ENCODE data around the gene C1QTNF1.
"Not testable (repeated sequence)": the region's sequence is repeated elsewhere in the genome, so short reads cannot be mapped to it uniquely, and the experiment has no call there.

The C1QTNF1 gene

DNA sequence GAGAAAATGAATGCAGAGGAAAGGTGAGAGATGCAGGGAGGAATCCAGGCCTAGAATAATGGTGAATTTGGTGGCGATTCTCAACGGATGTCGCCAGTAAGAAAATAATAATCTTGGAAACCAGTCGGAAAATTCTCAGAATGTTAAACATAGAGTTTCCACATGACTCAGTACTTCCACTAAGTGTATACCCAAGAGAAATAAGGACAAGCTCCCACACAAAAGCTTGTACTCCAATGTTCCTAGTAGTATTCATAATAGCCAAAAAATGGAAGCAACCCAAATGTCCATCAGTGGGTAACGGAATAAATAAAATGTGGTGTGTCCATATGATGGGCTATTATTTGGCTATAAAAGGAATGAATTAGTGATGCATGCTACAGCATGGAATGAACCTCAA lies 31.2 kb downstream of the C1QTNF1 start:
- DNase-seq (ENCODE audit: low spot score), result no peak

DNA sequence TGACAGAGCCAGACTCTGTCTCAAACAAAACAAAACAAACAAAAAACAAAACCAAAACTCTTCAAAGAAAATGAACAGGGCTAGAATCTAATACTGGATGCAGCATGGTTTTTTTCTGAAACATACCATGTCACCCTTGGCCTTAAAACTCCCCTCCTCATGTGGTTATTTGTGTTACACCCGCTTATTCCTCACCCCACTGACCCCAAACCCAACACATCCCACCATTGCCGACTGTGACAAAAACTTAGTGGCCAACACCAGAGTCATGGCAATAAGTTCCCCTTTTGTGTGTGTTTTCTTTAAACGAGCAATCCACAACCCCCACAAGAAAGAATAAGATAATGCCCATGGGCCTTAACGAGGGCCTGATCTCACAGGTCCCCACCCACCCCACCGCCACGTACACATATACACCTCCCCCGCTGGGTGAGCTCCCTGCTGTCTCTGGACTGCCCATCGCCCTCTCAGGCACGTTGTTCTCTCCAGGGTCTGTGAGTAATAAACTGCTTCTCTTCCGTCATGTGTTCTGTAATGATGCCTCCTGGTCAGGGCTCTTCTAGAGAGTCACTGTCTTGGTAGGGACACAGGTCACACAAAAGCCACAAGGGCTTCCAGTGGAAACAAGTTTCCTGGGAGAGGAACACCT lies 33.9 kb downstream of the C1QTNF1 start:
- DNase-seq (ENCODE audit: low spot score), result no peak

DNA sequence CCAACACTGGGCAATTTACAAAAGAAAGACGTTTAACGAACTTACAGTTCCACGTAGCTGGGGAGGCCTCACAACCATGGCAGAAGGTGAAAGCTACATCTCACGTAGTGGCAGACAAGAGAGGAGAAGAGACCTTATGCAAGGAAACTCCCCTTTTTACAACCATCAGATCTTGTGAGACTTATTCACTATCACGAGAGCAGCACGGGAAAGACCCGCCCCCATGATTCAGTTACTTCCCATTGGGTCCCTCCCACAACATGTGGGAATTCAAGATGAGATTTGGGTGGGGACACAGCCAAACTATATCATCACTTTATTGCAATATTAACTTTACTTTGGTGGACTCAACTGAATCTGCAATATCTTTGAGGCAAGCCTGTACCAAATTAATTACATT lies 38.7 kb downstream of the C1QTNF1 start:
- no peak for DNase-seq (ENCODE audit: low spot score)

DNA sequence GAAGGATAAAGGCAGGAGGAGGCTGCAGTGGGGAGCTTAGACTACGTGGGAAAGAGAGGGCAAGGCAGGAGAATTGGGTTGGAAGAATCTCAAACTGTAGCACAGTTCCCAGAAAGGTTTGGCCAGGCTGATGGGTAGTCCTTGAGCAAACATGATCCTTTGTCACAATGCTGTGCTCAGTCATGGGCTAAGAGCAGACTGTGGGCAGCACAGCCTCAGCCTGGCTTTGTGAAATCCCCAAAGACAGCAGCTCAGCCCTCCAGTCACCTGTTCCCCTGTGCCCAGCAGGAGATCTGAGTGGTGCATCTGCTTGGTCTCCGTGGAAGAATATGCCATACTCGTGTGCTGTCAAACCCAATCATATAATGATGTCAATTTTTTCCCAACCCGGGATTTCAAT lies 40.1 kb downstream of the C1QTNF1 start:
- no peak for DNase-seq (ENCODE audit: low spot score)

DNA sequence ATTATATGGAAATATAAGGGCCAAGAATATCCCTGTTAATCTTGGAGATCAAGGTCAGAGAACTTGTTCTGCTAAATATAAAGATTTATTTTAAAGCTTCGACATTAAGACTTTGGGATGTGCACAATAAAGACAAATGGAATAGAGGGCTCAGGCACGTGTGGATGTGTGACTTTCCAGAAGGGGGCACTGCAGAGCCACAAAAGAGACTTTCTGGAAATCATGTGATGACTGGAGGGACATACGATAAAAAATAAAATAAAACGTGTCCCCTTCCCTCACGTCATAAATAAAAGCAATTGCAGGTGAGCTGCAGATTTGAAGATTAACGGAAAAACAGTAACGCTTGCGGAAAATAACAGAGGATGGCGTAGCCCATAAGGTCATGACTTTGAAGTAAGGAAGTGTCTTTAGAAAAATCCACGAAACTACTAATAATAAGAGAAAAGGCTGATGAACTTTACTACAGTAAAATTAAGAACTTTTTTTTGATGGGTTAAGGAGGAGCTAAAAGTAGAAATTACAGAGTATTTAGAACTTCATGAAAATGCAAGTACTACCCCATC lies 41.2 kb downstream of the C1QTNF1 start:
- DNase-seq (ENCODE audit: low spot score), result peak; percentile 26

DNA sequence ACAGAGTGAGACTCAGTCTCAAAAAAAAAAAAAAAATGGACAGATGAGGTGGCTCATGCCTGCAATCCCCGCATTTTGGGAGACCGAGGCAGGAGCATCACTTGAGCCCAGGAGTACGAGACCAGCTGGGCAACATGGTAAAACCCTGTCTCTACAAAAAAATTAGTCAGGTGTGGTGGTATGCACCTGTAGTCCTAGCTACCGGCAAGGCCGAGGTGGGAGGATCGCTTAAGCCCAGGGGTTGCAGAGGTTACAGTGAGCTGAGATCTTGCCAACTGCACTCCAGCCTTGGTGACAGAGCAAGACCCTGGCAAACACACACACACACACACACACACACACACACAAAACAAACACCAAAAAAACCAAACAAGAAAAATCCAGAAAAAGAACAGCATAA lies 43.0 kb downstream of the C1QTNF1 start:
- no peak for DNase-seq (ENCODE audit: low spot score)

DNA sequence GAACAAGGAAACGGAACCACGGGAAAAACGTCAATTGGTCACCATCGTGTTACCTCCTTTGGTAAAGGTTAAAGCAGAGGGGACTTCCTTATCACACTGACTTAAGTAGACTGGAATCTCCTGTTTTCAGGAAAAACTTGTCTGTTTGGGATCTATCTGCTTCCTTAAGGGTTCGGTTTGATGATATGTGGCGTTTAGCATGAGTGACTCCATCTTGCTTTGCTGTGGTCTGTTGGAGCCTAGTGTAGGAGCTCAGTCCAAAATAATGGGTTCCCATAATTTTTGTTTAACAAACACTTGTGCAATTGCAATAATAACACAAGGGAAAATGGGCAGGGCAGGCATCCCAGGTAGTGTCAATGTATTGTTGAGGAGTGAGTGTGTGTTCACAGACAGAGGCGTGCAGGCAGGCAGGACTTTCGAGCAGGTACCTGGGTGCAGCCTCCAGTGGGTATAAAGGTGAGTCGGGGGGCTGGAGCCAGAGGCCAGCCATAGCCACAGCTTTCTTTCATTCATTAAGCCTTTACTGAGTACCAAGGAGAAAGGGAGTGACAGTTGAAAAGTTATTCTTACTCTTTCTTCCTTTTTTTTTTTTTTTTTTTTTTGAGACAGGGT lies 46.4 kb downstream of the C1QTNF1 start:
- no peak for DNase-seq (ENCODE audit: low spot score)

DNA sequence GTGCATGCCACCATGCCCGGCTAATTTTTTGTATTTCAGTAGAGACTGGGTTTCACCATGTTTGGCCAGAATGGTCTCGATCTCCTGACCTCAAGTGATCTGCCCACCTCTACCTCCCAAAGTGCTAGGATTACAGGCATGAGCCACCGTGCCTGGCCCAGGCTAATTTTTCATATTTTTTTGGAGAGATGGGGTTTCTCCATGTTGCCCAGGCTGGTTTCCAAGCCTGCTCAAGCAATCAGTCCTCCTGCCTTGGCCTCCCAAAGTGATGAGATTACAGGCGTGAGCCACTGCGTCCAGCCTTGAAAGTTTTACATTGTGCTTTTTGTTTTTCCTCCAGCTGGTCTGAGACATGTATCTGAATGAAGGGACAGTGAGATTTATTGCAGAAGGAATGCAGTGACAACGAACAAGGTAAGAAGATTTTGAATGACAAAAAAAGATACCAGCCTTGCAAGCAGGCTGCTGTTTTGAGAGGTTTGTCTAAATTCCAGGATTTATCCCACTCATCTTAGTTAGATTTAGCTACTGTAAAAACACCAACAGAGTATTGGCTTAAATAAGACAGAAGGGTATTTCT lies 47.3 kb downstream of the C1QTNF1 start:
- no peak for DNase-seq (ENCODE audit: low spot score)

DNA sequence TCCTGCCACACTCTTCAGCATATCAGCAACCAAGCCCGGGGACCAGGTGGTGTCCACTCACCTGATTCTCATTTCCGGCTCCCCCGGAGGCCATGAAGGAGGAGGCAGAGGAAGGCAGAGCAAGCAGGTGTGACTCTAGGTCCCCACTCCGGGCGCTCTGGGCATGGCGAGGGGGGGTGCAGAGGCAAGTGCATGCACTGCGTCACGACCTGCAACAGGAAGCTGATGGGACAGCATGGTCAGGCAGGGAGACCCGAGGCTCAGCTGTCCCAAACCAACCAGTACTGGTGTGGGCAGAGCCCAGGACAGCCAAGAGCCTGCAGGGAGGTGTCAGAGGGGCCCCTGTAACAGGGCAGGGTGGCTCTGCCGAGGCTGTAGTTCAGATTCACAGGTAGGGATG lies 48.6 kb downstream of the C1QTNF1 start:
- DNase-seq (ENCODE audit: low spot score), result no peak

DNA sequence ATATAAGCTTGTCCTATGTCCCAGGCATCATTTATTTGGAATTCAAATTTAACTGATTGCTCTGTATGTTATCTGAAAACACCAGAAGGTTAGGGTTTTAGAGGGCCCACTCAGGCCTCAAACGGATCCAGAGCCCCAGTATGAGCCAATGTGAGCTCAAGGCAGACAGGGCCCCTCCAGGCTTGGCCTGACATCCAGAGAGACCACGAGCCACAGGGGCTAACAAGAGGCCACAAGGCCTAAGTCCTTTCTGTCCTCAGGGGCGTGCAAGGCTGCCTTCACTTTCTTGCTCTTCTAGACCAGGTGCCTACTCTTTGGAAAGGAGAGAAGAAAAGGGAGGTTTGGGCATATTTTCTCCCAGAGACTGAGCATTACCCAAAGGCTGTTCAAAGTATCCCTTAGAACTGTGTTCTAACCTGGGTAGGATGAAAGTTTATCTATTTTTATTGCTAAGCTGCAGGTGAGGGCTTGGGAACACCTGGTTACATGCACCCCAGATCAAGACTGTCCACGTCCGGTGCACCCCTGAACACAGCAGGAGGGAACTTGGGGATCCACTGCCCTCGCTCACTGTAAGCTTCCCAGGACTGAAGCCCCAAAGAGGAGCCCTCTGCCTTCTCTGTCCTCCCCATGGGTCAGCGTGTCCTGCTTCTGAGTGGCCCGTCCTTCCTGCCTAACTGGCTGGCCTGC lies 49.2 kb downstream of the C1QTNF1 start:
- DNase-seq (ENCODE audit: low spot score), result no peak

DNA sequence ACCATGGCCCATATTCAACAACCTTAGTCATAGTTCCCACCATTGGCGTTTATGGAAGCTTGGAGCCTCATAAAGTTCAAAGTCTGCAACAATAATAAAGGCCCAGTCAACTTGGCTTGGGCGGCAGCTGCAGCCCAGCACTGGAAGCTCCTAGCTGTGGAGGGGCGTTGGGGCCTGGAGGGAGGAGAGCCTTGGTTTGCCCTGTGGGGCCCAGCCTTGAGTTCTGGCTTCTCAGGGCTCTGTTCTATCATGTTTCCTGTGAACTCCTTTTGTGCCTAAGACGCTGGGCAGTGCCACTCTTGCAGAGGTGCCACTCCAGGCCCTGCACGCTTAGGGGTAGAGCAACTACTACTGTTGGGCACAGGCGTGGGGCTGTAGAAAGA lies 49.7 kb downstream of the C1QTNF1 start:
- no peak for DNase-seq (ENCODE audit: low spot score)

DNA sequence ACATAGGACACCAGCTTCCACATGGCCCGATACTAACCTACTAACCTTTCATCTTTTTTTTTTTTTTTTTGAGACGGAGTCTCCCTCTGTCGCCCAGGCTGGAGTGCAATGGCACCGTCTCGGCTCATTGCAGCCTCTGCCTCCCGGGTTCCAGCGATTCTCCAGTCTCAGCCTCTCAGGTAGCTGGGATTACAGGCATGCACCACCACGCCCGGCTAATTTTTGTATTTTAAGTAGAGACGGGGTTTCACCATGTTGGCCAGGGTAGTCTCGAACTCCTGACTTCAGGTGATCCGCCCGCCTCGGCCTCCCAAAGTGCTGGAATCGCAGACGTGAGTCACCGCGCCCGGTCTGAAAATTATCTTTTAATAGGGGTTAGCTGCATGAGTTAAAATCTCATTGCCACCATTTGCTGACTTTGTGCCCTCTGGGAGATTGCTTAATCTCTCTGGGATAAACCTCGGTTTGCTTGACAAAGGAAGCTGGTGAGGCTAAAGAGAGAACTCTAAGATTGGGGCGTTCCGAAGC lies 50.2 kb downstream of the C1QTNF1 start:
- not testable (repeated sequence) for DNase-seq (ENCODE audit: low spot score)

DNA sequence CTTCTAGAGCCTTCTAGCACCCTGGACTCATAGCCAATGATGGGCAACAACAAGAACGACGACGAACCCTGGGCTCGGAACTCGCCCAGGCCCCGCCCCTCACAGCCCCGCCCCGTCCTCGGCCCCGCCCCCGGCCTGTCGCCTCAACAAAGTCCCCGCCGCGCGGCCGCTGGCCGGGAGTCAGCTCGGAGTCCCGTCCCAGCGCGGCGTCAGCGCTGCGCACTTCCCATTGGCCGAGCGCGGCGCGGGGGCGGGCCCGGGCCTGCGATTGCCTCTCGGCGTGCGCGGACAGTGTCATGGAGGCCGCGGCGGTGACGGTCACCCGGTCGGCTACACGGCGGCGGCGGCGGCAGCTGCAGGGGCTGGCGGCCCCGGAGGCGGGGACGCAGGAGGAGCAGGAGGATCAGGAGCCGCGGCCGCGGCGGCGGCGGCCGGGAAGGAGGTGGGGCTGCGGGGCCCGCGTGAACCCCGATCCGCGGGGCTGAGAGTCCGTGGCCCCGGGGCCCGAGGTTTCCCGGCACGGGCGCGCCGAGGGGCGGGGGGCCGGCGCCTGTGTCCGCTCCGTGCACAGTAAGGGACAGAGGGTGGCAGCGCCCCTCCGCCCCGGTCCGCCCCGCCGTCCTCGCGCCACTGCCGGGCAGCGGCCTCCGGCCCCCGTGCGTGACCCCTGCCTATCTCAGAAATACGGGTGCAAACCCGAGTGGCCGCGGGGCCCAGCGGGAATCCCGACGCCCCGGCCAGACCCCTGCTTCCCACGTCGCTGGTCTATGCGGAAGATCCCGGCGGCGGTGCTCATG lies 50.9 kb downstream of the C1QTNF1 start, which contains the start of gene ENGASE:
Gene ENGASE, plus strand, starts transcription at position 176 of the 797 bp plus-strand sequence. Its CDS starts 121 bp downstream, at position 297.
- DNase-seq (ENCODE audit: low spot score), result peak; percentile 92

DNA sequence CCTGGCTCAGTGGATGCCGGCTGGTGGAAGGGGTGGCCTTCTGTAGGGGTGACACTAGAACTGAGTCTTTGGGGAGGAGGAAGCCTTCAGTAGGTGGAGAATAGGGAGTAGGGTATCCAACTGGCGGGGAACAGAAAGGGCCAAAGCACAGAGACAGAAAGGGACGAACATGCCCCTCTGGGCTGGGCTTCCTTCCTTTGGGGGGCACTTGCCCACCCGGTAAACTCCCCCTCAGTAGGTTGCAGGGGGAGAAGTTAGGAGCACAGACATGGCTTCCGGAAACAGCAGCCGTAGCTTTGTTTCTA lies 51.4 kb downstream of the C1QTNF1 start:
- DNase-seq (ENCODE audit: low spot score), result no peak

DNA sequence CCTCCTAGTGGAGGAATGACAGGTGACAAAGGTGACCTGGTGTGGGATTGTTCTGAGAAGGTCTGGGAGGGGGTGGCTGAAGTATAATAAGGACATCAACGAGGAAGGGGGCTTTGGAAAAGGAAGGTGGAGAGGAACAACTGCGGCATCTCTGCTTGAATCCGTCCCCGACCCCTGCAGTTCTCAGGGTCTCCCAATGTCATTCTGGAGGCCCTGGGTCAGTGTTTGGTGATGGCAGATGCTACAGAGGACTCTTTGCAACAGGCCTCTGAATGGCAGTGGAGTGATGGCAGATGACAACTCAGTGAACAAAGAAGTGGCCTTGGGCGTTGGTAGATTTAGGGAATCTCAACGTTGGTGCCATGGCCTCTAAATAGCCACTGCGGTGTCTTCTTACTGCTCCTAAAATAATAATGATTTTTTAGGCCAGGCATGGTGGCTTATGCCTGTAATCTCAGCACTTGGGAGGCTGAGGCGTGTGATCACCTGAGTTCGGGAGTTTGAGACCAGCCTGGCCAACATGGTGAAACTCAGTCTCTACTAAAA lies 52.0 kb downstream of the C1QTNF1 start:
- no peak for DNase-seq (ENCODE audit: low spot score)

DNA sequence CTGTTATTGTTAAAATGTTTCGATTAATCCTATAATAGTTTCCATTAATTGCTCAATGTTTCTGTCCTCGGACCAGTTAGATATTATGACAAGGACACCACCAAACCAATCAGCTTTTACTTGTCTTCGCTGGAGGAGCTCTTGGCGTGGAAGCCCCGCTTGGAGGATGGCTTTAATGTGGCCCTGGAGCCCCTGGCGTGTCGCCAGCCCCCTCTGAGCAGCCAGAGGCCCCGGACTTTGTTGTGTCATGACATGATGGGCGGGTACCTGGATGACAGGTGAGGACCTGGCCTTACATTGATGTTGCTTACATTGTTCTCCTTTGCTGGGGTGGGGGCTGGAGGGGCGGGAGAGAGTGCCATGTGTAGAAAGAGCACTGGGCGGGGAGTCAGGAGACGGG lies 53.6 kb downstream of the C1QTNF1 start:
- no peak for DNase-seq (ENCODE audit: low spot score)

DNA sequence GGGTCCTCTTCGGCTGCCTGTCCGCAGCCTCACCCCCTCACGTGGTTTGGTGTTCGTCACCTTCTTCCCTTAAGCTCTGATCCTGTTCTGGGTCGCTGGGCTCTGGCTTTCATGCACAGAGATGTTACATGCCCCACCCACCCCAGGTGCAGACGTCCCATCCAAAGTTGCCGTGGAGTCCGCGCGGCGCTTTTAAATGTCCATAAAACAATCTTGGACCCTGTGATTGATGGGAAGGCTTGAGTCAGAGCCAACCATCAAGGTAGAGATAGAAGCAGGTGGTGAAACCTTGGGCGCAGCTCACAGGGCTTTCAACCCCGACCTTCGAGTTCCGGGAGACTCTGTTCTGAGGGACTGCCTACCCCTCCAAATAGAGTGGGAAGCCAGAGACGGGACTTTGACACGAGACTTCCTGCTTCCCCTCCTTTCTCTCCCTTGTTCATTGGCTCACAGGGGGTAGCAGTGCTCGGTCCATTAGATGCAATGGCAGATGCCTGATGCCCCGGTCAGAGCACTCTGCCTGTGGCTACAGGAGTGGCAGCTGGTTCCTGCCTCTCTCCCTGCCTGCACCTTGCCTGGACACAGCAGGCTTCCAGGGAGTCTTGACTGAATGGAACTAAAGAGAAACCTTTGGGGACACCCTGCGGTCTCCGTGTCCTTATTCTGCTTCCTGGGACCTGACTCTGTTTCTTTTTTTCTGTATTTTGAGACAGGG lies 54.7 kb downstream of the C1QTNF1 start:
- DNase-seq (ENCODE audit: low spot score), result no peak

DNA sequence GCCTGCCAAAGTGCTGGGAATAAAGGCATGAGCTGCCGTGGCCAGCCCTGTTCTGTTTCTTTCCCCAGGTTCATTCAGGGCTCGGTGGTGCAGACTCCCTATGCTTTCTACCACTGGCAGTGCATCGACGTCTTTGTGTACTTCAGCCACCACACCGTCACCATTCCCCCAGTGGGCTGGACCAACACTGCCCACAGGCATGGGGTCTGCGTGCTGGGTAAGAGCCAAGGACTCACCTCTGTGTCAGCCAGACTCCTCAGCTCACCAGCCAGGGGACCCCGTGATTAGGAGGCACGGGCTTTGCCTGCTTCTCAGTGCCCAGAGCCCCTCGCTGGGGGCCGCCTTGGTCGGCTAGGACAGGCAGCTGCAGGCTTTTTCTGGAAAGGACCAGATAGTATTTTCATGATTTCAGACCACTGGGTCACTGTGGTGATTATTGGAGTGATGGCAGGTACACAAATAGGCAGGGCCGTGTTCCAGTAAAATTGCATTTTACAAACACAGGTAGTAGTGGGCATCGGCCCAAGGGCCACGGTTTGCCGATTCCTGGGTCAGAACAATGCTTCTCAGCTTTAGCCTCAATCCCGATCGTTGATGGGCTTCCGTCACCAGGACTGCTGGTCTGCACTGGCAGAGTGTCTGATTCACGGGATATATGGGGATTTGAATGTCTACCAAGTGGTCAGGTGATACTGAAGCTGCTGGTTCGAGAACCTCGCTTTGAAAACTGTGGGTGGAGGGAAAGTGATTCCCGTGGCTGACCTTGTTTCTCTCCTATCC lies 55.6 kb downstream of the C1QTNF1 start:
- no peak for DNase-seq (ENCODE audit: low spot score)

DNA sequence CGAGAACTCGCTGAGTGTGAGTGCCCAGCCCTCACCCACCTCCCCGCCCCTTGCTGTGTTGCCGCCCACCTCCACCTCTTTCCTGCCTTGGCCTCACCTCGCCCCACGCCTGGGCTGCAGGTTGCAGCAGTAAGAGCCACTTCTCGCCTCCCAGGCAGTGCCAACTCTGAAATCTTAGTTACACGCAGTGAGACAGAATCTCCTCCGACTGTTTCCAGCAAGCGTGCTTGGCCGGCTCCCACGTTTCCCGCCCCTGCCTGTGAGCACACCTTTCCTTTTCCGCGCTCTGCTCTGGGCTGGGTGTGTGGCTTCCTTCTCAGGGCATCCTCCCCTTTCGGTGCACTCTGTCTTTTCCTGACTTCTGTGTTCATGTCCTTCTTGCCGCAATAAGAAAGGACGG lies 56.4 kb downstream of the C1QTNF1 start:
- DNase-seq (ENCODE audit: low spot score), result no peak

DNA sequence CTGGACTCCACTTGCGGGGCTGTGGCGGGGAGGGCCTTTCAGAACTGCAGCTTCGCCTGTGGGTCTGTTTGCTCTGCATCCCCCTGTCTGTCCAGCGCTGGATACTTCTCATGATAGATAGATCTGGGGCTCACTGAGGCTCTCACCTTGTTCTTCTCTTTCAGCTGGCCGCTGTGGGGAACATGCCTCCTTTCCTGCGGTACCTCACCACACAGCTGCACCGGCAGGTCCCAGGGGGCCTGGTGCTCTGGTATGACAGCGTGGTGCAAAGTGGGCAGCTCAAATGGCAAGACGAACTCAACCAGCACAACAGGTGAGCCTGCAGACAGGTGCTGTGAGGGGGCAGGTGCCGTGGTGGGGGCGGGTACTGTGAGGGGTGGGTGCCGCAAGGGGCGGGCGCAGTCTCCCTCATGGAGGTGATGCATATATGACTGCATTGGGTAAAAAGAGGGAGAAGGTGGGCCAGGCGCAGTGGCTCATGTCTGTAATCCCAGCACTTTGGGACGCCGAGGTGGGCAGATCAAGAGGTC lies 56.9 kb downstream of the C1QTNF1 start:
- no peak for DNase-seq (ENCODE audit: low spot score)

Measured in globus pallidus (tissue), 1 donor.